Measurements from ENCODE around the gene PCDHA1.

DNA sequence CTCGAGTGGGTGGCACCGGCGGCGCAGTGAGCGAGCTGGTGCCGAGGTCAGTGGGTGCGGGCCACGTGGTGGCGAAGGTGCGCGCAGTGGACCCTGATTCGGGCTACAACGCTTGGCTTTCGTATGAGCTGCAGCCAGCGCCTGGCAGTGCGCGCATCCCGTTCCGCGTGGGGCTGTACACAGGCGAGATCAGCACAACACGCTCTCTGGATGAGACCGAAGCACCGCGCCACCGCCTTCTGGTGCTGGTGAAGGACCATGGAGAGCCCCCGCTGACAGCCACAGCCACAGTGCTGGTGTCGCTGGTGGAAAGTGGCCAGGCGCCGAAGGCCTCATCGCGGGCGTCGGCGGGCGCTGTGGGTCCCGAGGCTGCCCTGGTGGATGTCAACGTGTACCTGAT, 37.5 kb downstream of the PCDHA1 start:
- TF ChIP-seq, protein P1, sequence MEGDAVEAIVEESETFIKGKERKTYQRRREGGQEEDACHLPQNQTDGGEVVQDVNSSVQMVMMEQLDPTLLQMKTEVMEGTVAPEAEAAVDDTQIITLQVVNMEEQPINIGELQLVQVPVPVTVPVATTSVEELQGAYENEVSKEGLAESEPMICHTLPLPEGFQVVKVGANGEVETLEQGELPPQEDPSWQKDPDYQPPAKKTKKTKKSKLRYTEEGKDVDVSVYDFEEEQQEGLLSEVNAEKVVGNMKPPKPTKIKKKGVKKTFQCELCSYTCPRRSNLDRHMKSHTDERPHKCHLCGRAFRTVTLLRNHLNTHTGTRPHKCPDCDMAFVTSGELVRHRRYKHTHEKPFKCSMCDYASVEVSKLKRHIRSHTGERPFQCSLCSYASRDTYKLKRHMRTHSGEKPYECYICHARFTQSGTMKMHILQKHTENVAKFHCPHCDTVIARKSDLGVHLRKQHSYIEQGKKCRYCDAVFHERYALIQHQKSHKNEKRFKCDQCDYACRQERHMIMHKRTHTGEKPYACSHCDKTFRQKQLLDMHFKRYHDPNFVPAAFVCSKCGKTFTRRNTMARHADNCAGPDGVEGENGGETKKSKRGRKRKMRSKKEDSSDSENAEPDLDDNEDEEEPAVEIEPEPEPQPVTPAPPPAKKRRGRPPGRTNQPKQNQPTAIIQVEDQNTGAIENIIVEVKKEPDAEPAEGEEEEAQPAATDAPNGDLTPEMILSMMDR (IDR thresholded peaks at IDR 0.05): no peak
- no peak for TF ChIP-seq EZH2phosphoT487 (IDR thresholded peaks at IDR 0.05)
- TF ChIP-seq EZH2 (IDR thresholded peaks at IDR 0.05): no peak
